ENCODE measurements around the gene SLC7A1.

Gene SLC7A1

GRCh38 chr13:29578300-29579085, 17.0 kb downstream of the SLC7A1 start:
- no peak for DNase-seq (ENCODE audit: low spot score)
- TF ChIP-seq CTCF (IDR thresholded peaks at IDR 0.05; ENCODE audit: borderline replicate concordance, control extremely low read depth, extremely low read depth, insufficient read depth, missing control alignments) = no peak
- in situ Hi-C loops (cut with MboI; ENCODE audit: low sequenced_read_pairs, unreplicated experiment) = no loop called here

GRCh38 chr13:29577136-29578051, 18.1 kb downstream of the SLC7A1 start:
- TF ChIP-seq CTCF (IDR thresholded peaks at IDR 0.05; ENCODE audit: borderline replicate concordance, control extremely low read depth, extremely low read depth, insufficient read depth, missing control alignments) = no peak
- no peak for DNase-seq (ENCODE audit: low spot score)
- in situ Hi-C loops (cut with MboI; ENCODE audit: low sequenced_read_pairs, unreplicated experiment) = no loop called here

- TF ChIP-seq CTCF (IDR thresholded peaks at IDR 0.05; ENCODE audit: borderline replicate concordance, control extremely low read depth, extremely low read depth, insufficient read depth, missing control alignments) = no peak
- no peak for DNase-seq (ENCODE audit: low spot score)
- in situ Hi-C loops (cut with MboI; ENCODE audit: low sequenced_read_pairs, unreplicated experiment) = no loop called here
Observed at GRCh38 chr13:29576581-29576980, 18.9 kb downstream of the SLC7A1 start.

- no peak for TF ChIP-seq CTCF (IDR thresholded peaks at IDR 0.05; ENCODE audit: borderline replicate concordance, control extremely low read depth, extremely low read depth, insufficient read depth, missing control alignments)
- DNase-seq (ENCODE audit: low spot score) = no peak
- in situ Hi-C loops (cut with MboI; ENCODE audit: low sequenced_read_pairs, unreplicated experiment) = no loop called here
Observed at GRCh38 chr13:29575098-29575497, 20.4 kb downstream of the SLC7A1 start.

- DNase-seq (ENCODE audit: low spot score) = peak; percentile 45
- in situ Hi-C loops (cut with MboI; ENCODE audit: low sequenced_read_pairs, unreplicated experiment) = no loop called here
- TF ChIP-seq CTCF (IDR thresholded peaks at IDR 0.05; ENCODE audit: borderline replicate concordance, control extremely low read depth, extremely low read depth, insufficient read depth, missing control alignments) = no peak
Observed at GRCh38 chr13:29573190-29573589, 22.3 kb downstream of the SLC7A1 start.

- DNase-seq (ENCODE audit: low spot score) = no peak
- no peak for TF ChIP-seq CTCF (IDR thresholded peaks at IDR 0.05; ENCODE audit: borderline replicate concordance, control extremely low read depth, extremely low read depth, insufficient read depth, missing control alignments)
- in situ Hi-C loops (cut with MboI; ENCODE audit: low sequenced_read_pairs, unreplicated experiment) = no loop called here
Observed at GRCh38 chr13:29572575-29572974, 22.9 kb downstream of the SLC7A1 start.

All from GM13976 (cell line).